Smooth muscle cell (in vitro differentiated cells): Measurements from ENCODE around the gene DLG2. TPM values are rescaled to one million over a fixed set of nuclear protein-coding genes. Genes with fewer than 3 reads are reported as not detected.

Experiments
- DNase-seq: peaks from one replicate; lab custom pipeline; 2025; ENCODE audit not compliant: unreplicated experiment; lab: John Stamatoyannopoulos, UW
- H2AFZ ChIP-seq: fragments of 200-600 bp; sonication (generic); 2 replicates; pipeline ENCODE4 v1.6.0; 2016; ENCODE audit warnings: antibody characterized with exemption, low read depth, mild to moderate bottlenecking
- H3F3A ChIP-seq: fragments of 200-600 bp; sonication (generic); 2 replicates; pipeline ENCODE4 v1.6.0; 2017; ENCODE audit warnings: antibody characterized with exemption, low read depth
- H3K27ac ChIP-seq: fragments of 200-600 bp; sonication (generic); 2 replicates; pipeline ENCODE4 v1.5.1; 2016; ENCODE audit warnings: low read depth, mild to moderate bottlenecking
- H3K27me3 ChIP-seq: fragments of 200-600 bp; sonication (generic); 2 replicates; pipeline ENCODE4 v1.6.1; 2016; ENCODE audit warnings: low read depth, mild to moderate bottlenecking
- H3K36me3 ChIP-seq: fragments of 200-600 bp; sonication (generic); 2 replicates; pipeline ENCODE4 v1.5.1; 2016; ENCODE audit warnings: low read depth
- H3K4me1 ChIP-seq: fragments of 200-600 bp; sonication (generic); 2 replicates; pipeline ENCODE4 v1.5.1; 2016; ENCODE audit warnings: low read depth
- H3K4me2 ChIP-seq: fragments of 200-600 bp; sonication (generic); 2 replicates; pipeline ENCODE4 v1.6.0; 2016; ENCODE audit warnings: mild to moderate bottlenecking
- H3K4me3 ChIP-seq: fragments of 200-600 bp; sonication (generic); 2 replicates; pipeline ENCODE4 v1.5.1; 2016; ENCODE audit warnings: mild to moderate bottlenecking
- H3K79me2 ChIP-seq: fragments of 200-600 bp; sonication (generic); 2 replicates; pipeline ENCODE4 v1.6.0; 2016; ENCODE audit warnings: low read depth, mild to moderate bottlenecking
- H3K9ac ChIP-seq: fragments of 200-600 bp; sonication (generic); 2 replicates; pipeline ENCODE4 v1.6.0; 2016; ENCODE audit warnings: low read depth
- H3K9me3 ChIP-seq: fragments of 200-600 bp; sonication (generic); replicated peaks from 2 replicates; pipeline ENCODE4 v1.5.1; 2016; ENCODE audit warnings: low read depth
- H4K20me1 ChIP-seq: fragments of 200-600 bp; sonication (generic); 2 replicates; pipeline ENCODE4 v1.6.0; 2016; ENCODE audit warnings: low read depth
- WGBS: methylation state at CpG from one replicate; pipeline ENCODE4 v1.1.7; 2016; ENCODE audit warnings: low lambda C conversion rate; 5-methylcytosine and 5-hydroxymethylcytosine counted together
- polyA plus RNA-seq: library from polyadenylated mRNA; unstranded; fragments of >200 nt; fragmentation: Nextera tagmentation; extraction: Ambion mirVana; gene quantifications from 2 replicates; pipeline ENCODE4 v1.2.1, GENCODE V29; 2016
- total RNA-seq: library from RNA; depleted of rRNA; stranded (reverse); fragments of >200 nt; gene quantifications from 2 replicates; pipeline ENCODE4 v1.2.3, GENCODE V29; 2014
- TF ChIP-seq, protein P1 (sequence below): fragments of 200-600 bp; sonication (generic); IDR thresholded peaks from 2 replicates; pipeline ENCODE4 v1.5.1; 2017; ENCODE audit warnings: borderline replicate concordance, mild to moderate bottlenecking, antibody characterized with exemption; ENCODE audit not compliant: insufficient read depth, poor library complexity, severe bottlenecking

DLG2 gene
- total and polyA plus RNA-seq, 2 experiments from 2014 or later = 0.74 to 1.1 TPM

DNA sequence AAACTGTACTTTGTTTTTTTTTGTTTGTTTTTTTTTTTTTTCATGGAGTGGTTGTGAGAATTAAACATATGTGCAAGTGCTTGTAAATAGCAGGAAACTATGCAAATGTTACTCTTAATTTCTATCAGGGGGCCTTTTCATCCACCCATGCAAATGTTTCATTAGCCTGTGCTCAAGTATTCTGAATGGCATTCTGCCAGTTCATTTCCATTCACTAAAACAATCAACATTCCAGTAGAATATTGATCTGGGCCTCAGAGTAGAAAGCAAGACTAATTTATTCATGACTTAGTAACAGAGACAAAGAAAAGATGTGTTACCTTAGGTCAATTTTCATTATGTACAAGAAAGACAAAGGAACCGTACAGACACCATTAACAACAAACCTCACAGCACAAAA, 971.4 kb downstream of the DLG2 start:
- Histone ChIP-seq H3K4me2 (no peak overlapping the region), H3K4me1 (peaks cover 8% of the 10 kb centered on the region), H3K9ac (no peak overlapping the region), H3K79me2 (no peaks in the 10 kb centered on the region), H4K20me1 (no peaks in the 10 kb centered on the region), H3K27me3 (no peaks in the 10 kb centered on the region), H3F3A (no peaks in the 10 kb centered on the region), H3K36me3 (no peaks in the 10 kb centered on the region), H3K4me3 (no peak overlapping the region), H2AFZ (no peak overlapping the region), H3K9me3 (no peaks in the 10 kb centered on the region), H3K27ac (no peak overlapping the region)
- DNase-seq = no peak
- TF ChIP-seq, protein P1, sequence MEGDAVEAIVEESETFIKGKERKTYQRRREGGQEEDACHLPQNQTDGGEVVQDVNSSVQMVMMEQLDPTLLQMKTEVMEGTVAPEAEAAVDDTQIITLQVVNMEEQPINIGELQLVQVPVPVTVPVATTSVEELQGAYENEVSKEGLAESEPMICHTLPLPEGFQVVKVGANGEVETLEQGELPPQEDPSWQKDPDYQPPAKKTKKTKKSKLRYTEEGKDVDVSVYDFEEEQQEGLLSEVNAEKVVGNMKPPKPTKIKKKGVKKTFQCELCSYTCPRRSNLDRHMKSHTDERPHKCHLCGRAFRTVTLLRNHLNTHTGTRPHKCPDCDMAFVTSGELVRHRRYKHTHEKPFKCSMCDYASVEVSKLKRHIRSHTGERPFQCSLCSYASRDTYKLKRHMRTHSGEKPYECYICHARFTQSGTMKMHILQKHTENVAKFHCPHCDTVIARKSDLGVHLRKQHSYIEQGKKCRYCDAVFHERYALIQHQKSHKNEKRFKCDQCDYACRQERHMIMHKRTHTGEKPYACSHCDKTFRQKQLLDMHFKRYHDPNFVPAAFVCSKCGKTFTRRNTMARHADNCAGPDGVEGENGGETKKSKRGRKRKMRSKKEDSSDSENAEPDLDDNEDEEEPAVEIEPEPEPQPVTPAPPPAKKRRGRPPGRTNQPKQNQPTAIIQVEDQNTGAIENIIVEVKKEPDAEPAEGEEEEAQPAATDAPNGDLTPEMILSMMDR = no peak
- 86% methylated on average over 1 of the region's 1 CpG for WGBS

DNA sequence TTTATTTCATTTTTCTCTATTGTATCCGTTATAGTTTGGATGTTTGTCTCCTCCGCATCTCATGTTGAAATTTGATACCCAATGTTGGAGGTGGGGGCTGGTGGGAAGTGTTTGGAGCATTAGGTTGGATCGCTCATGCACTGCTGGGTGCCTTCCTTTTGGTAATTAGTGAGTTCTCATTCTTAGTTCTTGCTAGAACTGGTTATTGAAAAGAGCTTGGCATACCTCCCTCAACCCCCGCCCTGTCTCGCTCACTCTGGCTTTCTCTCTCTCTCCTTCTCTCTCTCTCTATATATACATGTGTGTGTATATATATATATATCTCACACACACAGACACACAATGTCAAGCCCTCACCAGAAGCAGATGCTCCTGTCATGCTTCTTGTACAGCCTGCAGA, 978.7 kb downstream of the DLG2 start:
- Histone ChIP-seq H3K4me1 (peaks cover 33% of the 10 kb centered on the region), H3F3A (no peaks in the 10 kb centered on the region), H4K20me1 (no peaks in the 10 kb centered on the region), H3K9me3 (no peaks in the 10 kb centered on the region), H2AFZ (no peak overlapping the region), H3K4me2 (no peak overlapping the region), H3K4me3 (no peak overlapping the region), H3K79me2 (no peaks in the 10 kb centered on the region), H3K9ac (no peak overlapping the region), H3K36me3 (no peaks in the 10 kb centered on the region), H3K27ac (no peak overlapping the region), H3K27me3 (no peaks in the 10 kb centered on the region)
- 48% methylated on average over 5 of the region's 5 CpGs for whole genome bisulfite sequencing
- no peak for DNase-seq
- TF ChIP-seq, protein P1 = no peak

- no peaks in the 10 kb centered on the region for H3K27me3 ChIP-seq
- TF ChIP-seq, protein P1 = no peak
- H2AFZ ChIP-seq = no peak overlapping the region
- H3K9ac ChIP-seq = no peak overlapping the region
- no peaks in the 10 kb centered on the region for H3K36me3 ChIP-seq
- no peak for DNase-seq
- H4K20me1 ChIP-seq = no peaks in the 10 kb centered on the region
- H3K79me2 ChIP-seq = no peaks in the 10 kb centered on the region
- H3F3A ChIP-seq = no peaks in the 10 kb centered on the region
- H3K9me3 ChIP-seq = no peaks in the 10 kb centered on the region
- H3K27ac ChIP-seq = no peak overlapping the region
- WGBS = 73% methylated on average over 5 of the region's 5 CpGs
- no peak overlapping the region for H3K4me3 ChIP-seq
- H3K4me2 ChIP-seq = no peak overlapping the region
- peaks cover 33% of the 10 kb centered on the region for H3K4me1 ChIP-seq
Observed at GRCh38 chr11:84645988-84646694, 981.0 kb downstream of the DLG2 start.

DNA sequence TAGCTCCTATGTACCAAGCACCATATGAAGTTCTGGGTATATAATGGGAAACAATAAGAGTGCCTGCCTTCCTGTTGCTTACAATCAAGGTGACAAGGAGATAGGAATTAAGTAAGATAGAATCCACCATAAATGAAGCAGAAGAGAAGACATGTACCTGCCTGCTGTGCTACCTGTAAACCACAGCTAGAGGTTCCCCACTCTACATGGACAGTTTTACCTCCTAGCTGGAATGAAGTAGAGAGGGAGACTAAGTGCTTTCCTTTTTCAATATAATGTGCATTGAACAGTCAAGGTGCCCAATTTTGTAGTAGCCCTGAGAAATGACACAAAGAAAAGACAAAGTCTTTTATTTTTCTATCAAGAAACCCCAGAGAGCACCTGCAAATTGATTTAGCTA, 984.6 kb downstream of the DLG2 start:
- Histone ChIP-seq H3K79me2 (no peaks in the 10 kb centered on the region), H3K27ac (no peak overlapping the region), H4K20me1 (no peaks in the 10 kb centered on the region), H3K27me3 (no peaks in the 10 kb centered on the region), H3K4me2 (no peak overlapping the region), H3K36me3 (no peaks in the 10 kb centered on the region), H2AFZ (no peak overlapping the region), H3K9ac (no peak overlapping the region), H3K9me3 (no peaks in the 10 kb centered on the region), H3F3A (no peaks in the 10 kb centered on the region), H3K4me3 (no peak overlapping the region), H3K4me1 (peaks cover 7% of the 10 kb centered on the region)
- TF ChIP-seq, protein P1 = no peak
- DNase-seq = no peak
